Heart left ventricle (tissue), 16 donors: ENCODE data around the gene MYOC. TPM values are rescaled to one million over a fixed set of nuclear protein-coding genes. Genes with fewer than 3 reads are reported as not detected.
"Not testable (repeated sequence)": the region's sequence is repeated elsewhere in the genome, so short reads cannot be mapped to it uniquely, and the experiment has no call there.

Source experiments
- ATAC-seq, 4 donors: fragments of 200-7000 bp; cut with Tn5 transposase; one replicate each; pipeline ENCODE4 v1.9.1; 2020 to 2022; ENCODE audit warnings: moderate library complexity in 4 of 4, mild to moderate bottlenecking in 3 of 4, moderate number of reproducible peaks in 1 of 4
- DNase-seq, 5 donors: peaks; one replicate each; pipeline ENCODE4 v3.0.0-alpha.2; 2020
- H3K27ac ChIP-seq, 12 donors: fragments of 200-600 bp; sonication (generic) in 4 of 12; one replicate each; pipeline versions ENCODE4 v1.5.0 to v1.8.0; 2016 to 2022; ENCODE audit warnings: mild to moderate bottlenecking in 2 of 12
- H3K27me3 ChIP-seq, 9 donors: fragments of 200-600 bp; sonication (generic) in 2 of 9; one replicate each; pipeline versions ENCODE4 v1.5.1 to v1.8.0; 2016 to 2022; ENCODE audit warnings: mild to moderate bottlenecking in 3 of 9
- H3K36me3 ChIP-seq, 9 donors: fragments of 200-600 bp; sonication (generic) in 2 of 9; one replicate each; pipeline versions ENCODE4 v1.5.0 to v1.8.0; 2018 to 2022; ENCODE audit warnings: mild to moderate bottlenecking in 2 of 9
- H3K4me1 ChIP-seq, 12 donors: fragments of 200-600 bp; sonication (generic) in 4 of 12; one replicate each; pipeline versions ENCODE4 v1.5.0 to v1.8.0; 2016 to 2022; ENCODE audit warnings: mild to moderate bottlenecking in 3 of 12
- H3K4me3 ChIP-seq, 12 donors: fragments of 200-600 bp; sonication (generic) in 4 of 12; one replicate each; pipeline versions ENCODE4 v1.5.0 to v1.8.0; 2017 to 2022; ENCODE audit warnings: mild to moderate bottlenecking in 9 of 12, moderate library complexity in 4 of 12
- H3K9me3 ChIP-seq, 12 donors: fragments of 200-600 bp; sonication (generic) in 4 of 12; one replicate each; pipeline versions ENCODE4 v1.5.0 to v1.8.0; 2016 to 2022; ENCODE audit warnings: mild to moderate bottlenecking in 1 of 12
- POLR2A ChIP-seq, 2 donors: fragments of 450-650 bp; IDR thresholded peaks; one replicate each; pipeline ENCODE4 v1.6.1; 2017; ENCODE audit warnings: antibody characterized with exemption in 2 of 2, mild to moderate bottlenecking in 2 of 2, moderate library complexity in 2 of 2
- WGBS, 4 donors: extraction: QIAGEN DNeasy Blood & Tissue Kit in 2 of 4; methylation state at CpG; one replicate each; pipeline versions ENCODE4 v1.1.5 to v1.1.7; 2013 to 2018; 5-methylcytosine and 5-hydroxymethylcytosine counted together
- intact Hi-C, 10 donors: fragments of 100-400 bp; cut with DNase I; formaldehyde crosslinking; loops; one replicate each; pipeline versions ENCODE4 v1.11.1 to v1.14.2; 2022
- polyA plus RNA-seq, 2 donors: library from polyadenylated mRNA; stranded (reverse); fragments of 200-250 nt; gene quantifications; one replicate each; pipeline ENCODE4 v1.2.3, GENCODE V29; 2013
- total RNA-seq, 9 donors: library from RNA; depleted of rRNA in 2 of 9; stranded (reverse); fragments of >200 nt in 2 of 9; fragmentation: NEBNext Ultra II Directional in 3 of 9; extraction: Animal tissue kit (Norgen Biotek cat#: 25700) in 3 of 9; gene quantifications; one replicate each; pipeline versions ENCODE4 v1.1.0 to v1.2.4, GENCODE V29; 2016 to 2023
- TF ChIP-seq, protein P1 (sequence below), 12 donors: fragments of 200-600 bp; sonication (generic) in 4 of 12; IDR thresholded peaks; one replicate each; pipeline versions ENCODE4 v1.5.0 to v1.8.0; 2018 to 2022; ENCODE audit warnings: antibody characterized with exemption in 12 of 12, mild to moderate bottlenecking in 5 of 12
- donor health status: ischemic (EF 13 %, LVEDD 7.1; RV severe dilation, severe dysfunction).
- donor health status: healthy with polysubstance abuse.
- donor health status: DM: no; HTN: yes; CAD: no.
- donor health status: DM: no; HTN: no; CAD: no.
- donor health status: ischemic (EF 25% LVEDD 6.9; RV normal size, moderate dysfunction).
- donor health status: ischemic (EF 25% LVEDD 5.7; RV mildly dilated, moderate dysfunction).
- donor health status: healthy.
- donor health status: DM: yes; HTN: yes; CAD: no.
- donor health status: ischemic (EF 35%, LVEDD 5.7; RV mildly dilated, moderate dysfunction).
- donor health status: nonischemic (EF 11% LVEDD 7.7; RV severe dilation, severe dysfunction).
- donor health status: DM: yes; HTN: yes; CAD: no.
- donor health status: PGD.
- donor health status: ischemic (EF 29% LVEDD 5.4; RV normal size, mild dysfunction).
- donor health status: nonischemic (EF 23%, LVEDD 6.1; RV moderate dilation, normal function).

Gene MYOC
- total and polyA plus RNA-seq, 11 donors = 0.49 to 12.4 (median 2.3) TPM

- no peak for TF ChIP-seq POLR2A (IDR thresholded peaks at IDR 0.05)
- TF ChIP-seq, protein P1, sequence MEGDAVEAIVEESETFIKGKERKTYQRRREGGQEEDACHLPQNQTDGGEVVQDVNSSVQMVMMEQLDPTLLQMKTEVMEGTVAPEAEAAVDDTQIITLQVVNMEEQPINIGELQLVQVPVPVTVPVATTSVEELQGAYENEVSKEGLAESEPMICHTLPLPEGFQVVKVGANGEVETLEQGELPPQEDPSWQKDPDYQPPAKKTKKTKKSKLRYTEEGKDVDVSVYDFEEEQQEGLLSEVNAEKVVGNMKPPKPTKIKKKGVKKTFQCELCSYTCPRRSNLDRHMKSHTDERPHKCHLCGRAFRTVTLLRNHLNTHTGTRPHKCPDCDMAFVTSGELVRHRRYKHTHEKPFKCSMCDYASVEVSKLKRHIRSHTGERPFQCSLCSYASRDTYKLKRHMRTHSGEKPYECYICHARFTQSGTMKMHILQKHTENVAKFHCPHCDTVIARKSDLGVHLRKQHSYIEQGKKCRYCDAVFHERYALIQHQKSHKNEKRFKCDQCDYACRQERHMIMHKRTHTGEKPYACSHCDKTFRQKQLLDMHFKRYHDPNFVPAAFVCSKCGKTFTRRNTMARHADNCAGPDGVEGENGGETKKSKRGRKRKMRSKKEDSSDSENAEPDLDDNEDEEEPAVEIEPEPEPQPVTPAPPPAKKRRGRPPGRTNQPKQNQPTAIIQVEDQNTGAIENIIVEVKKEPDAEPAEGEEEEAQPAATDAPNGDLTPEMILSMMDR (IDR thresholded peaks at IDR 0.05) = no peak
- Histone ChIP-seq H3K27me3 (no peaks in the 10 kb centered on the region), H3K27ac (no peak overlapping the region), H3K4me3 (no peak overlapping the region), H3K36me3 (peaks cover 0 to 5% (median 0%) of the 10 kb centered on the region in 9 donors), H3K9me3 (no peaks in the 10 kb centered on the region), H3K4me1 (peaks cover 0 to 3% (median 0%) of the 10 kb centered on the region in 12 donors)
- DNase-seq = no peak
- intact Hi-C loops = no loop called here
- no peak for ATAC-seq
- WGBS, 4 donors = 95 to 100% (median 98%) methylated on average over 9 to 13 of the region's 13 CpGs
These were observed 51.6 kb downstream of the MYOC start for GRCh38 chr1:171600862-171601261.

GRCh38 chr1:171600310-171600709 lies 52.2 kb downstream of the MYOC start:
- WGBS, 4 donors = 94 to 98% (median 97%) methylated on average over 2 of the region's 2 CpGs
- H3K27ac ChIP-seq, DNase-seq, ATAC-seq, H3K4me3 ChIP-seq, H3K9me3 ChIP-seq, H3K27me3 ChIP-seq, intact Hi-C loops, H3K4me1 ChIP-seq: not testable (repeated sequence)
- H3K36me3 ChIP-seq = peaks cover 0 to 10% (median 0%) of the 10 kb centered on the region in 9 donors

GRCh38 chr1:171597203-171597602 lies 55.3 kb downstream of the MYOC start:
- DNase-seq (no peak), ATAC-seq (no peak)
- H3K27me3 ChIP-seq = no peaks in the 10 kb centered on the region
- peaks cover 0 to 39% (median 23%) of the 10 kb centered on the region in 9 donors for H3K36me3 ChIP-seq
- H3K27ac ChIP-seq = no peak overlapping the region
- no peak overlapping the region for H3K4me3 ChIP-seq
- intact Hi-C loops = no loop called here
- H3K9me3 ChIP-seq = no peaks in the 10 kb centered on the region
- TF ChIP-seq POLR2A (IDR thresholded peaks at IDR 0.05) = no peak
- TF ChIP-seq, protein P1 (IDR thresholded peaks at IDR 0.05) = no peak
- H3K4me1 ChIP-seq = peaks cover 0 to 6% (median 0%) of the 10 kb centered on the region in 12 donors
- 80 to 94% (median 85%) methylated on average over 1 of the region's 1 CpG for WGBS, 4 donors

- Histone ChIP-seq H3K4me1 (peaks cover 0 to 6% (median 0%) of the 10 kb centered on the region in 12 donors), H3K4me3 (no peak overlapping the region), H3K27me3 (no peaks in the 10 kb centered on the region), H3K27ac (no peak overlapping the region), H3K9me3 (no peaks in the 10 kb centered on the region), H3K36me3 (peaks cover 0 to 44% (median 28%) of the 10 kb centered on the region in 9 donors)
- DNase-seq = no peak
- TF ChIP-seq, protein P1 (IDR thresholded peaks at IDR 0.05) = no peak
- no peak for TF ChIP-seq POLR2A (IDR thresholded peaks at IDR 0.05)
- intact Hi-C loops = no loop called here
- ATAC-seq = no peak
- 98 to 100% (median 98%) methylated on average over 2 of the region's 2 CpGs for WGBS, 4 donors
These were observed 55.8 kb downstream of the MYOC start for GRCh38 chr1:171596705-171597104.

GRCh38 chr1:171596119-171596518 lies 56.4 kb downstream of the MYOC start:
- peaks cover 0 to 6% (median 0%) of the 10 kb centered on the region in 12 donors for H3K4me1 ChIP-seq
- H3K36me3 ChIP-seq = peaks cover 0 to 50% (median 34%) of the 10 kb centered on the region in 9 donors
- no peaks in the 10 kb centered on the region for H3K27me3 ChIP-seq
- H3K4me3 ChIP-seq = no peak overlapping the region
- no peak for ATAC-seq
- no peaks in the 10 kb centered on the region for H3K9me3 ChIP-seq
- H3K27ac ChIP-seq = no peak overlapping the region
- intact Hi-C loops = no loop called here
- no peak for TF ChIP-seq POLR2A (IDR thresholded peaks at IDR 0.05)
- TF ChIP-seq, protein P1 (IDR thresholded peaks at IDR 0.05) = no peak
- no peak for DNase-seq
- 92 to 98% (median 97%) methylated on average over 1 of the region's 1 CpG for WGBS, 4 donors
